Stomach (tissue), 4 donors: Measurements from ENCODE around the gene P2RY8.

Experiments
- EP300 ChIP-seq: sonication (generic); formaldehyde crosslinking; IDR thresholded peaks from one replicate; pipeline ENCODE4 v1.6.1; 2017; ENCODE audit warnings: antibody characterized with exemption
- POLR2A ChIP-seq, 4 donors: fragments of 450-650 bp; IDR thresholded peaks; one replicate each; pipeline ENCODE4 v1.6.1; 2016; ENCODE audit warnings: antibody characterized with exemption in 4 of 4, control low read depth in 2 of 4, mild to moderate bottlenecking in 1 of 4, moderate library complexity in 1 of 4
- TF ChIP-seq, protein P1 (sequence below), 7 experiments: fragments of 450-650 bp in 4 of 7; fragments of 200-600 bp in 3 of 7; sonication (generic) in 3 of 7; IDR thresholded peaks; one replicate each; pipeline ENCODE4 v1.5.1; 2016 to 2019; ENCODE audit warnings: antibody characterized with exemption in 7 of 7, control low read depth in 2 of 7, mild to moderate bottlenecking in 1 of 7

DNA sequence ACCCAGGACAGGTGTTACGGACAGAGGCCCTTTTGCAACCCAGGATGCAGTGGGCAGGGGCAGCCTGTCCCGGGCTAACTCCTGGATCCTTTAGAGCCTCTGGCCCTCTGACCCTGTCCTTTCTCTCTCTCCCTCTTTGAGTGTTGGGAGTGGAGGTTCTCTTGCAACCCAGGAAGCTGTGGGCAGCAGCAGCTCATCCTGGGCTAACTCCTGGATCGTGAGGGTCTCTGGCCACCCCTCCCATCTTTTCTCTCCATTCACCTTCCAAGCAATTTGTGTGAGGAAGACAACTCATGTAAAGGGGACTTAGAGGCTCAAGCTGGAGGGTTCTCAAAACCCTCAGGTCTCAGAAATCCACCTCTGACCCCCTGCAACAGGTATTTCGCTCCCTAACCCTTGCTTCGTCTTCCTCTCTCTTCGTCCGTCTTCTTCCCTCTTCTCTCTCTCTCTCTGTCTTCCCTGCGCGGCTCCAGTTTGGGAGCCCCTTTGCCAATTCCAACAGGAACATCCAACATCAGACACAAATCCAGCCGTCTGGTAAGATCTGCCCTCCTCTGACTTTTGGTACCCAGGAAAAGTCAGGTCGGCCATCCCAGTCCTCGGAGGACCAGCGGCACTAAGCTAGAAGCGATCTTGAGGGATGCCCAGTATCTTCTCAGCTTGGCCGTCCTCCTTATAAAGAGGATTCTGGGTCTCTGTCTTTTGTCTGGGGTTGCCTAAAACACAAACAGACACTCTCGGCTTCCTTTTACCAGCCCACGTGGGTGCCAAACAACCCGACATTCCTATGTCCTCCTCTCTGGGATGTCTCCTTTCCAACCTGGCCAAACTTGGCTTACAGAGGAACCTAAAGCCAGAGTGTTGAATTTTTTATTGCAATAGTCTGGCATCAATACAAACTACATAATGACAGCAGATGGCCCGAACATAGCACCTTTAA lies 92.2 kb downstream of the P2RY8 start:
- TF ChIP-seq, protein P1, sequence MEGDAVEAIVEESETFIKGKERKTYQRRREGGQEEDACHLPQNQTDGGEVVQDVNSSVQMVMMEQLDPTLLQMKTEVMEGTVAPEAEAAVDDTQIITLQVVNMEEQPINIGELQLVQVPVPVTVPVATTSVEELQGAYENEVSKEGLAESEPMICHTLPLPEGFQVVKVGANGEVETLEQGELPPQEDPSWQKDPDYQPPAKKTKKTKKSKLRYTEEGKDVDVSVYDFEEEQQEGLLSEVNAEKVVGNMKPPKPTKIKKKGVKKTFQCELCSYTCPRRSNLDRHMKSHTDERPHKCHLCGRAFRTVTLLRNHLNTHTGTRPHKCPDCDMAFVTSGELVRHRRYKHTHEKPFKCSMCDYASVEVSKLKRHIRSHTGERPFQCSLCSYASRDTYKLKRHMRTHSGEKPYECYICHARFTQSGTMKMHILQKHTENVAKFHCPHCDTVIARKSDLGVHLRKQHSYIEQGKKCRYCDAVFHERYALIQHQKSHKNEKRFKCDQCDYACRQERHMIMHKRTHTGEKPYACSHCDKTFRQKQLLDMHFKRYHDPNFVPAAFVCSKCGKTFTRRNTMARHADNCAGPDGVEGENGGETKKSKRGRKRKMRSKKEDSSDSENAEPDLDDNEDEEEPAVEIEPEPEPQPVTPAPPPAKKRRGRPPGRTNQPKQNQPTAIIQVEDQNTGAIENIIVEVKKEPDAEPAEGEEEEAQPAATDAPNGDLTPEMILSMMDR (IDR thresholded peaks at IDR 0.05): no peak
- TF ChIP-seq POLR2A (IDR thresholded peaks at IDR 0.05) (no peak), EP300 (no peak)
